HG03060 (cell line): ENCODE results near the gene ALDH1B1.
"Not testable (repeated sequence)": the region's sequence is repeated elsewhere in the genome, so short reads cannot be mapped to it uniquely, and the experiment has no call there.

Experiments
- ATAC-seq: cut with Tn5 transposase; IDR thresholded peaks from one replicate; pipeline ENCODE4 v1.9.1; 2021; ENCODE audit warnings: low read depth, moderate number of reproducible peaks; ENCODE audit not compliant: unreplicated experiment

ALDH1B1 gene

GRCh38 chr9:38385896-38386295 is 6.6 kb upstream of the ALDH1B1 start:
- ATAC-seq: no peak

- ATAC-seq: no peak
Observed at GRCh38 chr9:38386319-38386895, 6.1 kb upstream of the ALDH1B1 start.

- no peak for ATAC-seq
Observed at GRCh38 chr9:38387066-38387465, 5.4 kb upstream of the ALDH1B1 start.

- ATAC-seq: no peak
Observed at GRCh38 chr9:38387751-38388150, 4.8 kb upstream of the ALDH1B1 start.

GRCh38 chr9:38388283-38389223 is 3.9 kb upstream of the ALDH1B1 start:
- no peak for ATAC-seq

- no peak for ATAC-seq
Observed at GRCh38 chr9:38389313-38389712, 3.2 kb upstream of the ALDH1B1 start.

GRCh38 chr9:38390442-38390841 is 2.1 kb upstream of the ALDH1B1 start:
- ATAC-seq: no peak

GRCh38 chr9:38390851-38391250 is 1.7 kb upstream of the ALDH1B1 start:
- no peak for ATAC-seq

- no peak for ATAC-seq
Observed at GRCh38 chr9:38391278-38392118, 1.0 kb upstream of the ALDH1B1 start.

- ATAC-seq: no peak
Observed at GRCh38 chr9:38393128-38393796, 760 bp downstream of the ALDH1B1 start.

- ATAC-seq: no peak
Observed at GRCh38 chr9:38394416-38394815, 1.9 kb downstream of the ALDH1B1 start.

- no peak for ATAC-seq
Observed at GRCh38 chr9:38395653-38396370, 3.3 kb downstream of the ALDH1B1 start.

GRCh38 chr9:38396371-38396671 is 3.8 kb downstream of the ALDH1B1 start:
- ATAC-seq: no peak

- not testable (repeated sequence) for ATAC-seq
Observed at GRCh38 chr9:38399191-38399590, 6.7 kb downstream of the ALDH1B1 start.

GRCh38 chr9:38401994-38402393 is 9.5 kb downstream of the ALDH1B1 start:
- ATAC-seq: no peak

- ATAC-seq: no peak
Observed at GRCh38 chr9:38404314-38404713, 11.8 kb downstream of the ALDH1B1 start.

GRCh38 chr9:38405785-38406184 is 13.3 kb downstream of the ALDH1B1 start:
- ATAC-seq: no peak

- no peak for ATAC-seq
Observed at GRCh38 chr9:38406476-38407186, 14.1 kb downstream of the ALDH1B1 start.

GRCh38 chr9:38408719-38409118 is 16.2 kb downstream of the ALDH1B1 start:
- no peak for ATAC-seq
